Measurements from ENCODE around the gene CAMK2G.

DNA sequence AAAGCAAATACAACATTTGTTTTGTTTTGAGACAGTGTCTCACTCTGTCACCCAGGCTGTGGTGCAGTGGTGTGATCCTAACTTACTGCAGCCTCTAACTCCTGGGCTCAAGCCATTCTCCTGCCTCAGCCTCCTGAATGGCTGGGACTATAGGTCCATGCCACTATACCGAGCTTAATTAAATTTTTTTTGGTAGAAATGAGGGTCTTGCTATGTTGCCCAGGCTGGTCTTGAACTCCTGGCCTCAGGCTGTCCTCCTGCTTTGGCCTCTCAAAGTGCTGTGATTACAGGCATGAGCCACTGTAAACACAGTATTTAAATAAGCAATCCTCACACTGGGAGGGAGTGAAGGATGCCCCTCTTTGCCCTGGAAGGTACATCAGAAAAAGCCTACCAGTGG, 4.0 kb upstream of the CAMK2G start:
- TF ChIP-seq CTCF (IDR thresholded peaks at IDR 0.05): no peak
- TF ChIP-seq POLR2A (IDR thresholded peaks at IDR 0.05): no peak
- TF ChIP-seq POLR2AphosphoS5 (IDR thresholded peaks at IDR 0.05): no peak
